ENCODE data around the gene SBF2.
"Not testable (repeated sequence)": the region's sequence is repeated elsewhere in the genome, so short reads cannot be mapped to it uniquely, and the experiment has no call there.

SBF2 gene

DNA sequence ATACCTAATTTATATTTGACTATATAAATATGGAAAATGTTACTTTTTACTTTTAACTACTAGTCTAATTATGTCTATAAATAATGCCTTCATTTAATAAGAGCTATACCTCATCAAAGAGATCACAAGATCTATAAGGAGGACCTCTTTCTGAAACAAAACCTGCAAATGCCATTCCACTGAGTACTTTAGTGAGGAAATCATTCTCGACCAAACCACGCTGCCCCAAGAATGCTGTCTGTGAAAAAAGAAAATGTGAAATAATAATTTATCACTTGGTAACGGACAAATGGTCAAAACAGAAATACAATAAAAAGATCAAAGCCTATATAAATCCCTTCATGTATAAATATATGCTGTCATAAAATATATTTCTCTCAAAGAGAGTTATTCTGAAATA is 301.7 kb downstream of the SBF2 start:
- no peak for DNase-seq

DNA sequence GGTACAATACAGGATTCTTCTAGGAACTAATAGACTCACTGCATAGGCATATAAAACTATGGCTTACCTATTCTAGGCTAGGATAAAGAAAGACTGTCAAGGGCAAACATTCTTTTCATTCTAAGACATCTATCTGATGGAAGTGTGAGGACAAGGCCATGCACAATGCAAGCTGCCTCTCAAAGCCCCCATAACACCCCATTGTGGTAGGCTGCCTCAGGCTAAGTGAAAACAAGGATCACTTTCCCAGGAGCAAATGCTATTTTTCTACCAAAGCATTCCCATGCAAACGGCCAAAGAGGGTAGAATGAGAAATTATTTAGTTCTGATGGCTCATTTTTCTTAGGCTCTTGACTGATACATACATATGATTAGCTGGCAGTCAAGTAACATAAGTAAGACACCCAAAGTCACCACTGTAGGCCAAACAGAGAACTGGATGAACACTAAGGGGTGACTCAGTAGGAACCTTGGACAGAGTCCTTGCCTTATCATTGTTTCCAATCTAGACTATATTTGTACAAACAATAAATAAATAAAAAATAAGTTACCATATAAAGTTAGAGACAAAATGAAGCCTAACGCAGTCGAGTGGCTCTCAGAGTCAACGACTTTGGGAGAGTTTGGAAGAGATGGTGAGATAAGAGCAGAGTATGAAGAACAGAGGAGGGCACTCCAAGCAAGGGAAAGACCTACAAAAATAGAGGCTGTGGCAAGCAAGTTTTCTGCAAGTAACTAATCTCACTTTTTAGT is 303.6 kb downstream of the SBF2 start:
- peak in 1 of 2 donors; percentile 9 for DNase-seq

DNA sequence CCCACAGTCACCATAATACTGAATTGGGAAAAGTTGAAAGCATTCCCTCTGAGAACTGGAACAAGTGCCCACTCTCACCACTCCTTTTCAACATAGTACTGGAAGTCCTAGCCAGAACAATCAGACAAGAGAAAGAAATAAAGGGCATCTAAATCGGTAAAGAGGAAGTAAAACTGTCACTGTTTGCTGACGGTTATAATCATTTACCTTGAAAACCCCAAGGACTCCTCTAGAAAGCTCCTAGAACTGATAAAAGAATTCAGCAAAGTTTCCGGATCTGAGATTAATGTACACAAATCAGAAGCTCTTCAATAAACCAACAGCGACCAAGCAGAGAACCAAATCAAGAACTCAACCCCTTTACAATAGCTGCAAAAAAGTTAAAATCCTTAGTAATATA is 306.7 kb downstream of the SBF2 start:
- not testable (repeated sequence) for DNase-seq

DNA sequence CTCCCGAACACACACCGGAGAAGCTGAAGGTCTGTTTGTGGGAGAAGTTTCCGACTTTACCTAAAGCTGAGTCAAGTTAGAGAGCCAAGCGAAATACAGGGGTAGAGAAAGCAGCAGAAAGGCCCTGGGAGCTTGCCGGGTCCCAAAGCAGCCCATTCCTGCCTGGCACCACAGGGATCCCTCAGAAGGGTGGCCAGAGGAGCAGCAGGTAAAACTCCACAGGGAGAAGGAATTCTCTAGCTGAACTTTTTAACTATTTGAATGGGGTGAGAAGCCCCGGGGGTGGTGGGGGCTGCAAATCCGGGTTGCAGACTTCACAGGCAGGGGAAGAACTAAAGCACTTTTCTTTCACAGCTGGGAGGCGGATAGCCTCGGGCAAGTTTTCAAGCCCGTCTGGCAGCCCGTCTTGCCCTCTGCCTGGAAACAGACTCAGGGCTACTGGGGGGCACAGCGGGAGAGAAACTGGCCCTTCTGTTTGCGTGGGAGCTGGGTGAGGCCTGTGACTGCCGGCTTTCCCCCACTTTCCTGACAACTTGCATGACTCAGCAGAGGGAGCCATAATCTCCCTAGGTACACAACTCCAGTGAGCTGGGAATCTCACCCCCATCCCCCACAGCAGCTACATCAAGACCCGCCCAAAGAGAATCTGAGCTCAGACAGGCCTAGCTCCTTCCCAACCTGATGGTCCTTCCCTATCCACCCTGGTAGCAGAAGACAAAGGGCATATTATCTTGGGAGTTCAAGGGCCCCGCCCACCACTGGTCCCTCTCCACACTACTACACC is 311.0 kb downstream of the SBF2 start:
- no peak for DNase-seq

DNA sequence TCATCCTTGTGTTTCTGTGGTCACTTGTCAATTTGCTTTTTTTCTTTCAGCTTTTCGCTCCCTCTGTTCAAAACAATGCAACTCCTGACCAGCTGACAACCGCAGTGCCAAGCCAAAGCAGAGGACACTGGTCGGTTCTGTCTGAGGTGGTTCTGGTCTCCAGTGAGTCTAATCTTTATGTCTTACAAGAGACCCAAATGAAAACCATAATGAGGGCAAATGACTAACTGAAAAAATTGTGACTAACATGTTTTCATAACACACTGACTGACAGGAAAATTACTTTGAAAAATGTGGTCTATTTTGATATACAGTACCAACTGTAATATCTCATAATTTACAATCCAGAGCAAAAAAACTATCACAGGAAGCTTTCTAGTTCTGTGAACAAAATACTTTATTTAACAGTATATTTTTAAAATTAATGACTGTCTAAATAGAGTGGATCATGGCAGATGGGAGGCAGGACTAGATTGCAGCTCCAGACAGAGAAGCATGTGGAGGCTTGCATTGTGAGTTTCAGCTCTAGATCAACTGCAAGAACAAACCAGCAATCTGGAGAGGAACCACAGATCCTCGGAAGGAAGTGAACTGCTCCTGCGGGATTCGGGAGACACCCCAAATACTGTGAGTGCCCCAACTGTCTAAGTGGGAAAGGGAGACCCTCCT is 311.8 kb downstream of the SBF2 start:
- DNase-seq: no peak

DNA sequence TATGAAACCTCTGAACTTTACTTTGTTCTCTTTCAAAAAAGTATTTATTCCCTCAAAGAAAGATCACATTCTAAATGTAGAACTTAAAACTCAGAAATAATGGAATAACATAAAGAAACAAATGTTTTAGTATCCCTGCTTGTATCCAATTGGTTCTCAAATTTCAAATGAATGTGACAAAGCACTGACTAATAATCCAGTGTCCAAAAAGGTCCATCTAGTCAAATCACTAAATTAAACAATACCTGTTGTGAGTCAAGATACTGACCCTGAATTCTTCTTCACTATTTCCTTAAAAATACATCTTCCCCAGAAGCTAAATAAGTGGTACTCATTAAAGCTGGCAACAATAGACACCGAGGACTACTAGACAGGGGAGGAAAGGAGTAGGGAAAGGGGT is 313.1 kb downstream of the SBF2 start:
- no peak for DNase-seq

DNA sequence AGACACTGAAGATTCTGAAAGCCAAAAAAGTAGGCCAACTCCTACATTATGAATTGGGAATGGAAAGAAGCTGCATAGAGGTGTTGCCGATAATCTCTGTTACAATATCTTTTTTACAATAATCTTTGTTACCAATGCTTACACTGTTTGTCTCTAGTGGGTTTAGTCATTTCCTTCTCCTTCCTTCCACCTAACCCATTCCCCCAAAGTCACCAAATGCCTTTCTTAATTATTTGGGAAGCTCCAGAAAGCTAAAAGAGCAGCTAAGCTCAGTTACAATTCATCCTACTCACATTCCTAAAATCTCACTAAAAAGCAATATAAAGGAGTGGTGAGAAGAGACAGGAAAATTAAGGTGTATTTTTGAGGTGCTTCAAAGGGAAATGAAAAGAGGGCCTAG is 316.5 kb downstream of the SBF2 start:
- DNase-seq: no peak

DNA sequence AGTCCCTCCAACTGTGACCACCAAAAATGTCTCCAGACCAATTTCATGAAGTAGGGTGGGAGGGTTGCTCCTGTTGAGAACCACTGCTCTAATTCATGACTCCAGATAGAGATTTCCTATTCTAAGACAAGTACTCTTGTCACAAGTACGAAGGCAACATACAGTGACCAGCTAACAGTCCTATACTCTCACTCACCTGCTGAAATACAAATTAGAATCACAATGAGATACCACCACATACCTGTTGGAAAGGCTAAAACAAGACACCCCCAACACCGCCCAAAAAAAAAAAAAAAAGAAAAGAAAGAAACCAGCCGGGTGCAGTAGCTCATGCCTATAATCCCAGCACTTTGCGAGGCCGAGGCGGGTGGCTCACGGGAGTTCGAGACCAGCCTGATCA is 319.6 kb downstream of the SBF2 start:
- DNase-seq: no peak

DNA sequence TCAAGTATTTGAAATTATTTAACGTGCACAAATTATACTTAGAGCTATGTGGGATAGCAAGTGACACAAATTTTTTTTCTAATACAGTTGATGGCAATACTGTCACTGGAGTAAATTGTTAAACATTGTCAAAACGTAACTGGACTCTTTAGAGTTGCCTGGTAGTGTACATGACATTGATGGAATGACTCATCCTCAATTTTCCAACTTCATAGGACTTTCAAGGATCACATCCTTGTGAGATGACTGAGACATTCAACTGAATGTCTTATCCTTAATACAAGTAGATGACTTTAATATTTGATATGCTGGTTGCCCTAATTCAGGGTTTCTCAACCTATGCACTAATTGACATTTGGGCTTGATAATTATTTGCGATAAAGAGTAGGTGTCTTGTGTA is 320.1 kb downstream of the SBF2 start:
- no peak for DNase-seq

DNA sequence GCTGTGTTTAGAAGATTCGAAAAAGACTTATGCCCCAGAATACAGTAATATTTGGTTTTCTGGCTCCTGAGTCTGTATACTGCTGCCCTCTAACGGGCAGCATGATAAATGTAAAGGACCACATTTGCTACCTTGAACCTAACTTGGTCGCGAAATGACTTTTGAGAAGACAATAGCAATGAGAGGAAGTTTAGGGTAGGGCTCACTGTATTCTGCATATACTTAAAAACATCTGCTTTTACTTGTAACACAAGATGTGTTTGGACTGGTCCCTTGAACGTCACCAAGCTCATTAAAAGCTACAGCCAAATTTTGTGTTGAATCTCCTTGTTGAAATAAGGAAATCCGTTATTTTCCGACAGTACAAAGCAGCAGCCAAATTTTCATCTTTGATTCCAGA is 321.0 kb downstream of the SBF2 start:
- peak in 1 of 2 donors; percentile 17 for DNase-seq

DNA sequence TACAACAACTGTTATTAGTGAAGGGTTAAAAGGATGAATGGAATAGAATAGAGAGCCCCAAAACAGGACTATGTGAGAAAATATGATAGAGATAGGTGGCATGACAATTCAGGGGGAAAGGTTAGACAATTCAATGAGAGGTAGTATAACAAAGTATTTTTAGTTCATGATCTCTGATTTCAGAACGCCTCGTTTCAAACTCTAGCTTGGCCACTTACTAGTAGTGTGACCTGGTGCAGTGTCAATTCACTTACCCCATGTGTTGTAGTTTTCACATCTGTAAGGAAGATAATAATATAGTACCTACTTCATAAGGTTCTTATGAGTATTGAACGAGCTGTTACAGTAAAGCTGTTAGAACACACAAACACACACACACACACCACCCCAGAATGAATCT is 322.1 kb downstream of the SBF2 start:
- DNase-seq: no peak

DNA sequence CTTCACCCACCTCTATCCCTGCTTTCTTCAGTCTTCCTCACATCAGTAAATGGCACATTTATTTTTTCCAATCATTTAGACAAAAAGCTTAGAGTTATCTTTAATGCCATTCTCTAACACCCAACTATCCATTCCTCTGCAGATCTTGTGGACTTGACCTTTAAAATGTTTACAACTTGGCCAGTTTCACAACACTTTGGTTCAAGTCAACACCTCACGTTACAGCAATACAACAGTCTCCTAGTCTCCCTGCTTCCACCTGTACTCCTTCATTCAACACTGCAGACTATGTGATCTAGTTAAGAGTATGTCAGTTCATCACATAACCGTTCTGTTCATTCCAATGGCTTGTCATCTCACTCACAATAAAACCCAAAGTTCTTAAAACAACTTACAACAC is 325.0 kb downstream of the SBF2 start:
- no peak for DNase-seq

DNA sequence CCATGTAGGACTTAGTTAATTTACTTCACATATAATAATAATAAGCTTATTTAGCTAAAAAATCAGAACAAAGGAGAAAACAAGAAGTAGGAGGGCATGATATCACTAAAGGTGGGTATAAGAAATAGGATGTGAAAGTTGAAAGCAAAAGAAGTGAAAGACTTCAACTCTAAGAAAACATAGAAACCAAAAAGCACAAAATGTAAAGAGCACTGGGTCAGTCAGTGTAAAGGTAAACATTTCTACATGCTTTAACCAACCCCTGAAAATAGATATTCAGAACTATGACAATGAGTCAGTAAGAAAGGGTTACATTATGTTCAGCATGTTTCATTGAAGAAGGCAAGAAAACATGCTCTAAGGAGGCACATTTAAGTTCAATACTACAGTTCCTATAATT is 331.3 kb downstream of the SBF2 start:
- DNase-seq: no peak

DNA sequence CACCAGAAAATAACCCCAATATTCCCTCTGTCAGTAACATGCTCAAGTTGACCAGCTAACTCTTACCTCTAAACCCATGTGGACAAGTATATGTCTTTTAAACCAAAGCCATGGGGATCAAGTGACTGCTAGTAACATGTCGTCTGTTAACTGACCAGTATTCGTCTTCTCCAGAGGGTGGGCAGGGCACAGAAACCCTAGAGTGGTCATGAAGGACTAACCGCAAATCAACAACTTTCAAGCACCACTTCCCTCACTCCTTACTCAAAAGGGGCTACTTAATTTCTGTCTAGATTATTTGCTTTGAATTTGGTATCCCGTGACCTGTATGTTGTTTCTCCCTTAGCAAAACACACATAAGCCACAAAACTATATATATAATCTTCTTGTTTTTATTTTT is 336.9 kb downstream of the SBF2 start:
- DNase-seq: no peak

DNA sequence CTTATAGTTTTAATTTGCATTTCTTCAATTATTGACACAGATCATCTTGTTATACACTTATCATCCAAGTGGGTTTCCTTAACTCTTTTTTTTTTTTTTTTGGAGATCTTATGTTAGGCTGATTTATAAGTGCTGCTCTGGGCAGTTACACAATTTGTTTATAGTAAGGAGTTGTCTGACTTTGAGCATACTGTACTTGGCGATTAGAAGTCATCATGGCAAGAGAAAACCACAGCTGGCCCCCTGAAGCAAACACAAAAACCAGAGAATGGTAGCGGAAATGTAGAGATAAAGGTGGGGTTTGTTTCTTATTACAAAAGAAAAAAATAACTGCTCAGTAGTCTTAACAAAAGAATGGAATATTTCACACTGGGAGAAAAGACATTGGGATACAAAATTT is 337.5 kb downstream of the SBF2 start:
- no peak for DNase-seq

DNA sequence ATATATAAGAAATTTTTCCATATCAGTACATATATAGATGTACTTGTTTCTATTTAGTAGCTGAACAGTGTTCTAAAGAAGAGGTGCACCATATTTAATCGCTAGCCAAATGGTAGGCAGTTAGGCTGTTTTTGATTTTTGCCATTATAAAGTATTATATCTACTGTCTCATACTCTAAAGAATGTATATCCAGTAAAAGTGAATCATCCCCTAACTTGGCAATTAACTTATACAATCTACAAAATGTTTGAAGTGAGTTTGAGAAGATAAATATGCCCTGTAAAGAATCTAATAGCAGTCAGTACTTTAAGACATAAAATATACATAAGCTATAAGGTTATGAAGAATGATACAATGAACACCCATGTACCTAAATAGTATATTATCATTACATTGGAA is 338.6 kb downstream of the SBF2 start:
- DNase-seq: no peak

DNA sequence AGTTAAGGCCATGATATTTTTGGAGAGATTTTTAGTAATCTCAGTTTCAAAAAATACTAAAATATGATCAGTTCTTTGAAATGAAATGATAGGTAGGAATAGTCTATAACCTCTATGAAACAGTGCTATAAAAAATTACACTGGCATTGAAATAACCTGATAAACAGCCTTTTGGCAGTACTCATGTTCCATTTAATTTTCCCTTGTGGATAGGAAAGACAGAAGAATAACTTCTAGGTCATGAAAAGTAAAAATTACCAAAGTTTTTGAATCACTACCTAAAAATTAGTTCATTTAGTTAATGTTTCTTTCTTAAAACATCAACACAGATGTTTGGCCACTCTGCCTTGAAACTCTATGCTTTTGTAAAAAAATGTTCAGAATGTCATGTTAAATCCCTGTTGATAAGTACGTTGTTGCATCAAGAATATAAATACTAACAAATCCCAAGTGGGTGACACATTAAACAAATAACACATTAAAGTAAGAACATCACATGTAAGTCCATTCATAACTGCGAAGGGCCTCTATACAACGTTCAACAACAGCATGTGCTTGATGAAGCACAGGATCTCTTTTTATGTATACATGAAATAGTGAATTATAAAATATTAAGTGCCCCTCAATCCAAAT is 339.9 kb downstream of the SBF2 start:
- DNase-seq: no peak

DNA sequence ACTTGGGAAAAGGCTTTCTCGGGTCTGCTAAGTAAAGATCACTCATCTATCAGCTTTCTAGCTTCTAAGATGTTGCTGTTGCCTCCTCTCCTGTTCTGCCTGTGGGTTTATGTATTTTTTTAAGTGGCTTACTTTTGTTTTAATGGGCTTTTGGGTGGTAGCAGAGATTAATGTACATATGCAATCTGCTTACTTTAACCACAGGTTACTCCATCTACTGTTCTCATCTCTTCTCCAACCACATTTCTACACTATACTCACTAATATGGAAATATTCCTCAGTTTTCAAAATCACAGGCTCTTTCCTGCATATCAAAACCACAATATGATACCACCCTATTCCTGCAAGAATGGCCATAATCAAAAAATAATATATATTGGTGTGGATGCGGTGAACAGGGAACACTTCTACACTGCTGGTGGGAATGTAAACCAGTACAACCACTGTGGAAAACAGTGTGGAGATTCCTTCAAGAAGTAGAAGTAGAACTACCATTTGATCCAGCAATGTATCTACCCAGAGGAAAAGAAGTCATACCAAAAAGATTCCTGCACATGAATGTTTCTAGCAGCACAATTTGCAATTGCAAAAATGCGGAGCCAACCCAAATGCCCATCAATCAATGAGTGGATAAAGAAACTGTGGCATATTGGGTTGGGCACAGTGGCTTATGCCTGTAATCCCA is 341.4 kb downstream of the SBF2 start:
- no peak for DNase-seq

DNA sequence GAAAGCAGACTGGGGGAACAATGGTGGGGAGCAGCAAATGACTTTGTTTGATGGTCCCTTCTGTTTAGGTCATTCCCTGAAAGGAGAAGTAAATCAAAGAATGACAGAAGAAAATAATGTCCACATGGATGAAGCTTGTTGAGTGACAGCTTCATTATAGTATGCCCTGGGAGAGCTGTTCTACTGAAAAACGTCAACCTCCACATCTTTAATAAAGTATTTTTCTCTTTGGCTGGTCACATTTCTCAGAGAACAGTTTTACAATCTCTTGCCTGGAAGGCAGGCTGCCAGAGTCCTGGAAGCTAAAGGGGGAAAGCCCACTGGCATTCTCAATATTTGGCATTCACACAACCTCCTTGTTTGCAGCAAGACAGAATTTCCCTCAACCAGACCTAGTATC is 342.2 kb downstream of the SBF2 start:
- no peak for DNase-seq

DNA sequence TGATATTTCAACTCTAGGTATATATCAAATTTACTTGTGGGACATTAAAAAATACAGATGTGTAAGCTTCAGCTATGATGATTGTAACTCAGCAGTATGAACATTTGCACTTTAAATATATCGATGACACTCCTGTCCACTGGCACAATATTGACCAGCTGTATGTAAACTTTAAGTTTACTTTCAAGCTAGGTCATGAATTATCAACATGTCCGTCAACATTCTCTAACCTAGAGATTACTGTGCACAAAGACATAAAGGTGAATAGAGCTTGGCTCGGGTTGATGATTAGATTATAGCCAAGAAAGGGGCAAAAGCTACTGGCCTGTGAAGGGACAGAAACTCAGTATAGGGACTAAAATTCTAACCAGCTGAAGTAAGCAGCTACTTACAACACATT is 343.6 kb downstream of the SBF2 start:
- DNase-seq: no peak

DNA sequence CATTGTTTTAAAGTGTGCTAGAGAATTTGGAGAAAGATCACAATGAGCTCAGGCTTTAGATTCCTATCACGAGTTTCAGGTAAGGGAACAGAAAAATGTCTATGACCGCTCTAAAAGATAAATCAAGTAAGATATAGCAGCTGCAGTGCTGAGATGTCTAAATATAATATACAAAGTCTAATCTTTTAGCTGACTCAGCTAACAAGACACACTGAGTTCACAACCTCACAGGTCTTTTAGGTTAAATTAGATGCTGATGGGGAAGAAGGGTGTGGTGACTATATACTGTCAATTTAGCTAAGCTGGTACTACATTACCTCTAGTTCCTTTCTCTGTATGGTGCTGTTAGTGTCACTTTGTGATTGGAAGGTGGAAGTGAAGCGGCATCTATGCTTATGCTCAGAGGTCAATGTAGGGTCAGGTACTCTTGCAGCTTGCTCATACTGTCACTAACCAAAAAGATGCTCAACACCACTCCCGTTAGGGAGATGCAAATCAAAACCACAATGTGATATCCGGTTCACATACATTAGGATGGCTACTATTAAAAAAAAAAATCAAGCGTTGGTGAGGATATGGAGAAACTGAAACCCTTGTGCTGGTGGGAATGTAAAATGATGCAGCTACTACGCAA is 346.7 kb downstream of the SBF2 start:
- no peak for DNase-seq

DNA sequence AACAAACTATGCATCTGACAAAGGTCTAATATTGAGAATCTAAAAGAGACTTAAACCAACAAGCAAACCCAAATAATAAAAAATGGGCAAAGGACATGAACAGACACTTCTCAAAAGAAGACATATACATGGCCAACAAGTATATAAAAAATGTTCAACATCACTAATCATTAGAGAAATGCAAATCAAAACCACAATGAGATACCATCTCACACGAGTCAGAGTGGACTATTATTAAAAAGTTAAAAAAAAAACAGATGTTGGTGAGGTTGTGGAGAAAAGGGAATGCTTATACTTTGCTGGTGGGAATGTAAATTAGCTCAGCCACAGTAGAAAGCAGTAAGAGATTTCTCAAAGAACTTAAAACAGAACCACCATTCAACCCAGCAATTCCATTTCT is 348.3 kb downstream of the SBF2 start:
- DNase-seq: not testable (repeated sequence)

All from bone marrow (tissue), 2 donors.